ENCODE results near the gene GARIN5B.

Gene GARIN5B

DNA sequence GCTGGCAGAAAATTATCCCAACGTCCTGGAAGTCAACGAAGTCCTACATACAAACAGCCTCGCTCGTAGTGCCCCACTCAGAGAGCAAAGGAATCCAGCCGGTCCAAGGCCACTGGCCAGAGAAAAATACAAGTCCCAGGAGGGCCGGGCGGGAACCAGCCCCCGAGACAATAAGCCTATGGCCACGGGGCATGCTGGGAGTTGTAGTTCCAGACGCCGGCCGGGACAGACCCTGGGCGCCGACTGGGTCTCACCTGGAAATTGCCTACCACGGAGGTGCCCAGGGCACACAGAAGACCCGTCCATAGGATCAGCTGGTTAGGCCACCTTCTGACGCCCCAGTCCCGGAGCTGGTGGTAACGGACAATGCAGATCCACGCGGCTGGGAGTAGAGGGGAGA is 43.3 kb downstream of the GARIN5B start:
- DNase-seq, result no peak

DNA sequence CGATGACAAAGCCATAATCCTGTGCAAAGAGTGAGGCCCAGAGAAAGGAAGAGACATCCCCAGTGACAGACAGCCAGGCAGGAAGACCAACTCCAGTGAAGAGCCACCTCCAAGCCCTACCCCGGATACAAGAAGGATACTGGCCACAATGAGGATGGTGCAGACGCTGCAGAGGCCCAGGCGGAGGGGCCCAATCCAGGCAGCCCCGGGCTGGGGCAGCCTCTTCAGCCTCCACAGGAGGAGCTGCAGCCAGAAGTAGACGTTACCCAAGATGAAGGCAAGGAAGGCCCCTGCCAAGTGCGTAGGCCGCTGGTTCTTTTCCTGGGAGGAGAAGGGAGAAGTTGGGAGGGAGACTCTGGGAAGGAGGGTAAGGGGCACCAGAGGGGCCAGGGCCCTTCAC is 46.4 kb downstream of the GARIN5B start:
- DNase-seq, result no peak

DNA sequence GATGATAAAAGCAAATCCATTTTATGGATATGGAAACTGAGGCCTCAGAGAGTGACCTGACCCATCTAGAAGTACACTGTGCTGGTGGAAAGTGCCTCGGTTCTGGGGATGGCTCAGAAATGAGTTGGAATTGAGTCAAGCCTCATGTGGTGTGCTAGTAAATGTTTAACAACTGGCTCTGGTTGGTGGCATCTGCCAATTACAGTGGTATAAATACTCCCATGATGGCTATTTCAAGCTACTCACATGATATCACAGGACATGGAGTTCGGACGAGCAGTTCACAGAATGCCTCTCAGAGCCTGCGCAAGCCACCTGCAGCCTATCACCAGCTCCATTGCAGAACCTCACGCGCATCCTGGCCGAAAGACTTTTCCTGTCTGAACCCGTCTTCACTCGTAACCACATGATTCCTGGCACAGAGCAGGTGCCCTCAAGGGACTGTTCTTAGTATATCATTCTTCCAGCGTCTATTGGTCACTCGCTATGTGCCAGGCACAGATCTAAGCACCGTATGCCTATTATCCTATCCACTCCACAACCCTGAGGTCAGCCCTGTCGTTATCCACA is 47.0 kb downstream of the GARIN5B start:
- DNase-seq, result no peak

DNA sequence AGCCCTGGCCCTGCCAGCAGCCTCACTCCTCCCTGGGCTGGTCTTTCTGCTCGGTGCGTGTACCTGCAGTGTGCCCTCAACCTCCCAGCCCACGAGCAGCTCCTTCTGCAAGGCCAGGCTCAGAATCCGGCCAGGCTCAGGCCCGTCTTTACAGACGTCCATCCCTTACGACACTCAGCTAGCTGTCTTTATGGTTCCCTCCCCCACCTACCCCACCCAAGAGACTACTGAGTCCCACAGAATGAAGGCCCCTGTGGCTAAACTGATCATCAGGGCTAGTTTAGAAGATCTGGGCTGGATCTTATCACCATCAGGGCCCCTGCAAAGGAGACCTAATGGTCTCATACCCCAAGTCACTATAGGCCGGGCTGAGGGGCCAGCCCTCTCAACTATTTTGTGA is 48.7 kb downstream of the GARIN5B start:
- no peak for DNase-seq

DNA sequence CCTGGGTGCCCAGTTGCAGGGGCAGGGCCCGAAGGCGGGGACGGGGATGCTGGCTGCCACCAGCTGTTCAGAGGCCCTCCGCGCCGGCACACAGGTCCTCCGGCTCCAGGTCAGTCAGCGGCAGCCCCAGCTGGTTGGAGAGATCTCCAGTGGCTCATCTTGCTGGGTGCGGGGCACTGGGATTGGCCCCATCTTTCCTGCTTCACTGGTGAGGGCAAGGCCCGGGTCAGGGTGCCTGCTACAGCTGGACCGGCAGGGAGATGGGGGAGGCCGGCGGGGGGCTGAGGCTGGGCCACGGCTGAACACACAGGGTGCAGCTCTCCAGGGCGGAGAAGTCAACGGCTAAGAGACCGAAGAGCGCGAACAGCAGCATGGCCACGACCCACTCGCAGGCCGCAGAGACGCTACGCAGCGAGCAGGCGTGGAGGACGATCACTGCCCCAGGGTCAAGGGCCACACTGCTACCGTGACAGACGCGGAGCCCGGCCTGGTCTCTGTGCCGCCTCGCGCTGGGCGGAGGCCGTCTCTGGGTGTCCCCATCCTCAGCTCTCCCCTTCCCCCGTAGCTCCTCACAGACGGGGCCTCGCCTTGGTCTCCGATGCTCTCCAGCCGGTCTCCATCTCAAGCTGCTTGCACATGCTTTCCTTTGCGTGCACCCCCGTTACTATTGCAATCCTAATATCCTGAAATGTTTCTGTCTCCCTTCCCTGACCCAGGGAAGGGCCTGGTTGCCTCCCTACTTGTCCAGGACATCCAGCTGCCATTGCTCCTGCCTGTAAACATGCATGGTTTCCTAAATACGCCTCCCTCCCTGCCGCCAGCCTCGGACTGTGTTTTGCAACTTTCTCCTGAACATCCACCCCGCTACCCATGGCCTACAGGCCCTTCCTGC is 50.2 kb downstream of the GARIN5B start:
- no peak for DNase-seq

DNA sequence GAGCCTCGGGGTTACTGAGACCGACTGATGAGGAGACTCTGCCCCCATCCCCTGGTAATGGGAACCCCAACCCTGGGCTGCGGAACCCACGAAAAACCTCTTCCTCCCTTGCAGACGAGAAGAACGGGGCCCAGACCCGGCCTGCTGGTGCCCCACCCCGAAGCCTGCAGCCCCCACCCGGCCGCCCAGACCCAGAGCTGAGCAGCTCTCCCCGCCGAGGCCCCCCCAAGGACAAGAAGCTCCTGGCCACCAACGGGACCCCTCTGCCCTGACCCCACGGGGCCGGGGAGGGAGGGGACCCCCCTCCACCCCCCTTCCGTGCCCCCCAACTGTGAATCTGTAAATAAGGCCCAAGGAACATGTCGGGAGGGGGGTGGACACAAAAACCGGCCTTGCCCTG is 51.3 kb downstream of the GARIN5B start:
- DNase-seq, result no peak

DNA sequence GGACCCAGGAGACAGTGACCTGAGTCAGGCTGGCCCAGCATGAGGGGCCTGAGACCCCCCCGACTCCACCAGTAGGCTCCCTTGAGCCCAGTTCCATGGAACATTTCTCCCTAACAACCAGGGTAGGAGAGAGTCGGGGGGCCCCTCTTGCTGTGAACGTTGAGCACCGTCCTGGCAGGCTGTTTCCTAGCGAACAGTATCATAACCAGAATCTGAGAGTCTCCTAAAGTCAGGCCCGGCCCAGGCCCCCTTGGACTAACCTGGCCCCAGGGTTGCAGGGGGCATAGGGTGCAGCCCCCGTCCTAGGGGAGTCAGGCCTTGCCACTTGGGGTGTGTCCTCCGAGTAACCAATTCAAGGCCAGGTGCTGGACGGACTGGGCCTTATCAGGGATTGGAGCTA is 51.7 kb downstream of the GARIN5B start:
- DNase-seq, result no peak

DNA sequence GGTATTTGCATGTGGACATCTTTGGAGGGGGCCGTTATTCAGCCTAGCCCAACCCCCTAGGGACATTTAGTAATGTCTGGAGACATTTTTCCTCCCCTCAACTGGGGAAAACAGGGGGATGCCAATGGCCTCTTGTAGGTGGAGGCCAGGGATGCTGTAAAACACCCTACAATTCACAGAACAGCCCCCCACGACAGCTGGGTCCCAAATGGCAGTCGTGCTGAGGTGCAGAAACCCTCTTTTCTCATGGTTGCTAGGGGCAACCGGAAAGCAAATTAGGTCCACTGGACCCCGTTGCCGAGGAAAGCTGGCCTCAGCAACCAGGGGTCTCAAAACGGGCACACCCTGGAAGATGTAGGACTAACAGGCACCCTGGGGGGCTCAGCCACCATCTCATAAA is 52.6 kb downstream of the GARIN5B start:
- no peak for DNase-seq

DNA sequence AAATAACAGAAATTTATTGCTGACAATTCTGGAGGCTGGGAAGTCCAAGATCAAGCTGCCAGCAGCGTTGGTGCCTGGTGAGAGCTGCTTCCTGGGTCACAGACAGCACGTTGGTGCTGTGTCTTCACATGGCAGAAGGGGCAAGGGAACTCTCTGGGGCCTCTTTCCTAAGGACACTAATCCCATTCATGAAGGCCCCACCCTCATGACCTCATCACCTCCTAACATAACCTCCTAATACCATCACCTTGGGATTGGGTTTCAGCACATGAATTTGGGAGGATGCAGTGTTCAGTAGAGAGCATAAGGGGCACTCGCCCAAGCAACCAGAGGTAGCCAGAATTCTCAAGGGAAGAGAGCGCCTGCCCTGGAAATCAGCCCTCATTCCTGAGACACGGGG is 53.6 kb downstream of the GARIN5B start:
- DNase-seq, result no peak

DNA sequence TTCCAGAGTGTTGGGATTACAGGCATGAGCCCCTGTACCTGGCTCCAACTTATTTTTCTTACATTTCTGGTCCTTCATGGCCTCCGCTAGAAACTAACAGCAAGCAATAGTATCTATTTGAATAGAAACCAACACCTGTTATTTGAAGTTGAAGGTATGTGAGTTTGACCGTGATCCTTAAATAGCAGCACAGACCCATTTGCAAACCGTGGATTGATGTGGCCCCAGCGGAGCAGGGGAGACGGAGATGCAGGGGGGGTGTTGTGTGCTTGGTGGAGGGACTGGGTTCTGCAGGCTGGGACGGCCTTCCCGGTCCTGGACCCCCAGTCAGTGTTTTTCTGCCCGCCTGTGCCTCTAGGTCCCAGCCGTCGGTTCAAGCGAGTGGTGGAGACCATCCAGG is 54.8 kb downstream of the GARIN5B start:
- DNase-seq, result no peak

DNA sequence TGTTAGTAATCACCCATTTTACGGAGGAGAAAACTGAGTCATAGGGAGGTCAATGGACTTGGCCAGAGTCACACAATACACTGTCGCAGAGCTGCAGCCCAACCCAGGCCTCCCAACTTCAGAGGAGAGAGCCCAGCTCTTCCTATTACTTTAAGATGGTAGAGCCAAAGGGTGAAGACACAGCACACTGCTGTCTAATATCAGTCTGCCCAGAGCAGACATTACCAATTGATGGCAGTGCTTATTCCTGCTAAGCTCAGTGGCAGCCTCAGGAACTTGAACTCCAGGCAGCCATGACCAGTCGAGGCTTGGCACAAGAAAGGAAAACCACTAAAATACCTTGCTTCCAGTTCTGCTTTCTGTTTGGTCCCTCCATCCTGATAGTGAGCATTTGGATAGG is 56.3 kb downstream of the GARIN5B start:
- DNase-seq, result no peak

DNA sequence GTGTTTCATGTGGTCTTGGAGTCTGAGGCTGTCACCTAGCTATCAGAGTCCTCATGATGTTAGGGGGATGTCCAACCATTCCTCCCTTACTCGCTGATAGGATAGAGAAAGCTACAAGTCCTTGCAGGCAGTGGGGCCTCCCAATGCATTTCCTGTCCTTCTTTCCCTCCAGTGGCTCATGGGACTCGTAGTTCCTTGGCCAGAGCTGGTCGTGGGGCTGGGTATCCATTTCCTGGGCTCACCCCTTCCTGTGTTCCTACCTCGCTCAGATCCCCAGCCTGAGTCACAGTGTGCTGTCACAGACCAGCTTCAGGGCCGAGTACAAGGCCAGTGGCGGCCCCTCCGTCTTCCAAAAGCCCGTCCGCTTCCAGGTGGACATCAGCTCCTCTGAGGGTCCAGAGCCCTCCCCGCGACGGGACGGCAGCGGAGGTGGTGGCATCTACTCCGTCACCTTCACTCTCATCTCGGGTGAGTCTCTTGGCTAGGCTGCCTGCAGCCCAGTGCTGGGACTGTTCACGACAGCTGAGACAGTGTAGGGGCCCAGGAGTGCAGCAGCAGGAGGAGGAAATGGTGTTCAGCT is 57.0 kb downstream of the GARIN5B start:
- DNase-seq, result no peak

DNA sequence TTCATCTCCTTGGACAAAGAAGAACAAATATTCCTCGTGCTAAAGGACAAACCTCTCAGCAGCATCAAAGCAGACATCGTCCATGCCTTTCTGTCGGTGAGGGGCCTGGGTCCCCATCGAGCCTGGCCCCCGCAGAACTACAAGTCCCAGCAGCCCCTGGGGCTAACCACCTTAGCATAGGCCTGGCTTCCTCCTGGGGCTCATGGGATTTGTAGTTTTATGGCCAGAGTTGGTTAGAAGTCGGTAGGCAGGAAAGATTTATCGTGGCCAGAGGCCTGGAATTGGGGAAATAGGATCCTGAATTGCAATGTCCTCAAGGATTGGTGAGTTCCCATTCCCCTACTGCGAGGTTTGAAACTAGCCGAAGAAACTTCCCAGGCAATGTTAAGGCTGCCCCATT is 57.6 kb downstream of the GARIN5B start:
- DNase-seq, result no peak

DNA sequence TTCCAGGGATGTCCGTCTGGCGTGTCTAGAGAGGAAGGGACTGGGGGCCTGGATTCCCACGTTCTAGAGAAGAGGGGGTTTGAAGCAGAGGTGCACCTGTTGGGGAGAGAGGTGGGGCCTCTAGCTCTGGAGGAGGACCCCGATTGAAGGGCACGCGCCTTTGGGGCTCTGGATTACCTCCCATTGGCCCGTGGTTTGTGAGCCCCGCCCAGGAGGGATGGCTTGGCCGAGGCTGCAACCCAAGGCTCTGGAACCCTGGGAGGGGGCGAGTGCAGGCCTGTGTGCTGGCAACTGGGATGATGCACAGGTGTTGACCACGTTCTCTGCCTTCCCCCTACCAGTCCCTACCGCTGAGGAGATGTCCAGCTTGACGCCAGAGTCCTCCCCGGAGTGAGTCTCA is 58.1 kb downstream of the GARIN5B start:
- no peak for DNase-seq
